ENCODE results near the gene WDR53.

GRCh38 chr3:196609805-196610515, 41.6 kb upstream of the WDR53 start:
- TF ChIP-seq ATF3 (IDR thresholded peaks at IDR 0.05) (no peak), FOXA1 (IDR thresholded peaks at IDR 0.05) (no peak), TAF1 (conservative IDR thresholded peaks at IDR 0.05) (no peak), MAX (IDR thresholded peaks at IDR 0.05) (no peak), CTCF (IDR thresholded peaks at IDR 0.05; ENCODE audit: low read depth, low read length, missing input control) (no peak), ZBTB33 (IDR thresholded peaks at IDR 0.05) (no peak), RXRA (IDR thresholded peaks at IDR 0.05) (no peak), RAD21 (IDR thresholded peaks at IDR 0.05) (no peak), REST (IDR thresholded peaks at IDR 0.05) (no peak), SP1 (IDR thresholded peaks at IDR 0.05) (no peak), YY1 (IDR thresholded peaks at IDR 0.05) (no peak), HNF4A (conservative IDR thresholded peaks at IDR 0.05) (no peak), EGR1 (IDR thresholded peaks at IDR 0.05; ENCODE audit: low read depth in 2 of 2) (no peak)

Measured in liver (tissue), 3 donors.